ENCODE data around the gene MAP3K14.

DNA sequence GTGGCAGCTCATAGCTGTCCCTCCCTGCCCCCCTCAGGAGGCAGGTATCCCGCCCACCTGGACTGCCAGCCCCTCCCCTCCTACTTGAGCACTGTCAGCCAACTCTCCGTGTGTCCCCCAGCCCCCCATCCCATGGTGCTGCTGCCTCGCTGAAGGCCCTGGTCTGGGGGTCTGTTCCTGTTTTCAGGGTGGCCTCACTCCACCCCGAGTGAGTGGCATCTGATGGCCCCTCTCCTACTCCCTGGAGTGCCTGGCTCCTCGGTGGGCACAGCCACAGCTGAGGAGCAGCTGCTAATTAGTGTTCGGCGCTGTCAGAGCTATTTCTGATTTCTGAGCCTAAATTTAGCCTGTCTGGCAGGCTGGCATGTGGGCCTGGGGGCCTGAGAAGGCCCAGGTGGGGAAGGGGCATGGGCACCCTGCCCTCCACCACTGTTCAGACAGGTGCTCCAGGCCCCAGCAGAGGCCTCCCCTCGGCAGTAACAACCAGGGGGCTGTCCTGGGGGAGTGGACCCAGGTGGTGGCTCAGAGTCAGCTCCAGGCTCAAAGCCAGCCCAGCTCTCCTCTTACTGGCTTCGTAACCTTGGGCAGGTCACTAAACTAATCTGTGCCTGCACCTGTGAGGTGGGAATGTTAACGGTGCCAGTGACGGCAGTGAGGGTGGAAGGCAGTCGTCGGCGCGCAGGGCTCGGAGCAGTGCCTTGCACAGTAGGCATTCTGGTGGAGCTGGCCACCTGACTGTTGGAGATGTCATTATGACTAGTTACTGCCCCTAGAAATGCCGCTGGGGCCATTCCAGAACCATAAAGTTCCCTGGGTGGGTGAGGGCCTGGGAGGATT is 88.7 kb downstream of the MAP3K14 start:
- TF ChIP-seq, protein P1, sequence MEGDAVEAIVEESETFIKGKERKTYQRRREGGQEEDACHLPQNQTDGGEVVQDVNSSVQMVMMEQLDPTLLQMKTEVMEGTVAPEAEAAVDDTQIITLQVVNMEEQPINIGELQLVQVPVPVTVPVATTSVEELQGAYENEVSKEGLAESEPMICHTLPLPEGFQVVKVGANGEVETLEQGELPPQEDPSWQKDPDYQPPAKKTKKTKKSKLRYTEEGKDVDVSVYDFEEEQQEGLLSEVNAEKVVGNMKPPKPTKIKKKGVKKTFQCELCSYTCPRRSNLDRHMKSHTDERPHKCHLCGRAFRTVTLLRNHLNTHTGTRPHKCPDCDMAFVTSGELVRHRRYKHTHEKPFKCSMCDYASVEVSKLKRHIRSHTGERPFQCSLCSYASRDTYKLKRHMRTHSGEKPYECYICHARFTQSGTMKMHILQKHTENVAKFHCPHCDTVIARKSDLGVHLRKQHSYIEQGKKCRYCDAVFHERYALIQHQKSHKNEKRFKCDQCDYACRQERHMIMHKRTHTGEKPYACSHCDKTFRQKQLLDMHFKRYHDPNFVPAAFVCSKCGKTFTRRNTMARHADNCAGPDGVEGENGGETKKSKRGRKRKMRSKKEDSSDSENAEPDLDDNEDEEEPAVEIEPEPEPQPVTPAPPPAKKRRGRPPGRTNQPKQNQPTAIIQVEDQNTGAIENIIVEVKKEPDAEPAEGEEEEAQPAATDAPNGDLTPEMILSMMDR (conservative IDR thresholded peaks at IDR 0.05): no peak
- no peak for TF ChIP-seq EZH2 (IDR thresholded peaks at IDR 0.05; ENCODE audit: low read depth)
